ENCODE results near the gene CNN3. TPM values are rescaled to one million over a fixed set of nuclear protein-coding genes. Genes with fewer than 3 reads are reported as not detected.

The CNN3 gene
- total RNA-seq (100 to 1,000 TPM; 239 to 290 TPM), polyA plus RNA-seq (ENCODE audit: insufficient read length in 6 of 6) (100 to 1,000 TPM; 265 to 326 (median 277) TPM)
- long read RNA-seq, donor 1, transcript CNN3-201 (7 exons, 2,165 nt): major isoform, 123 of 172 reads
- long read RNA-seq, donor 1, transcript CNN3-204 (3 exons, 568 nt): minor isoform, 5 of 172 reads
- long read RNA-seq, donor 1, partial matches to known transcripts: 43 of 172 reads
- long read RNA-seq, donor 1, other reads (novel, unspliced or antisense): 0 of 172 reads
- long read RNA-seq, donor 2, transcript CNN3-201 (7 exons, 2,165 nt): major isoform, 105 of 155 reads
- long read RNA-seq, donor 2, partial matches to known transcripts: 48 of 155 reads
- long read RNA-seq, donor 2, other reads (novel, unspliced or antisense): 0 of 155 reads
- long read RNA-seq, donor 3, transcript CNN3-201 (7 exons, 2,165 nt): major isoform, 105 of 106 reads
- long read RNA-seq, donor 3, partial matches to known transcripts: 0 of 106 reads
- long read RNA-seq, donor 3, other reads (novel, unspliced or antisense): 0 of 106 reads
- long read RNA-seq, donor 4, transcript CNN3-201 (7 exons, 2,165 nt): major isoform, 210 of 251 reads
- long read RNA-seq, donor 4, partial matches to known transcripts: 23 of 251 reads
- long read RNA-seq, donor 4, other reads (novel, unspliced or antisense): 18 of 251 reads
- long read RNA-seq, donor 5, transcript CNN3-201 (7 exons, 2,165 nt): major isoform, 101 of 127 reads
- long read RNA-seq, donor 5, partial matches to known transcripts: 22 of 127 reads
- long read RNA-seq, donor 5, other reads (novel, unspliced or antisense): 0 of 127 reads
- long read RNA-seq, donor 6, transcript CNN3-204 (3 exons, 568 nt): minor isoform, 7 of 168 reads
- long read RNA-seq, donor 6, transcript CNN3-201 (7 exons, 2,165 nt): major isoform, 133 of 168 reads
- long read RNA-seq, donor 6, partial matches to known transcripts: 19 of 168 reads
- long read RNA-seq, donor 6, other reads (novel, unspliced or antisense): 6 of 168 reads
- long read RNA-seq, donor 7, transcript CNN3-201 (7 exons, 2,165 nt): major isoform, 62 of 66 reads
- long read RNA-seq, donor 7, partial matches to known transcripts: 0 of 66 reads
- long read RNA-seq, donor 7, other reads (novel, unspliced or antisense): 0 of 66 reads
- long read RNA-seq, donor 8, transcript CNN3-201 (7 exons, 2,165 nt): major isoform, 90 of 109 reads
- long read RNA-seq, donor 8, partial matches to known transcripts: 18 of 109 reads
- long read RNA-seq, donor 8, other reads (novel, unspliced or antisense): 0 of 109 reads
- long read RNA-seq, donor 9, partial matches to known transcripts: 0 of 2 reads
- long read RNA-seq, donor 9, other reads (novel, unspliced or antisense): 0 of 2 reads
- long read RNA-seq, donor 10, transcript CNN3-201 (7 exons, 2,165 nt): major isoform, 138 of 154 reads
- long read RNA-seq, donor 10, partial matches to known transcripts: 12 of 154 reads
- long read RNA-seq, donor 10, other reads (novel, unspliced or antisense): 3 of 154 reads
- long read RNA-seq, donor 11, transcript CNN3-201 (7 exons, 2,165 nt): major isoform, 174 of 237 reads
- long read RNA-seq, donor 11, transcript CNN3-204 (3 exons, 568 nt): minor isoform, 5 of 237 reads
- long read RNA-seq, donor 11, partial matches to known transcripts: 47 of 237 reads
- long read RNA-seq, donor 11, other reads (novel, unspliced or antisense): 6 of 237 reads
- long read RNA-seq, donor 12, transcript CNN3-201 (7 exons, 2,165 nt): major isoform, 60 of 61 reads
- long read RNA-seq, donor 12, partial matches to known transcripts: 0 of 61 reads
- long read RNA-seq, donor 12, other reads (novel, unspliced or antisense): 0 of 61 reads

- peak; percentile 90 to 96 (median 92) for DNase-seq
- Histone ChIP-seq H3K9me3 (no peaks in the 10 kb centered on the region), H3K27ac (peak within 1 kb of the TSS; percentile 96 to 99), H3K36me3 (no peaks in the 10 kb centered on the region), H3K4me3 (peak within 1 kb of the TSS; percentile 70 to 72), H3K4me1 (peaks cover 32 to 36% of the 10 kb centered on the region in 2 donors), H3K27me3 (peaks cover 0 to 60% of the 10 kb centered on the region in 2 donors)
- intact Hi-C loops (cut with DNase I): loop anchor here in 1 of 2 donors (5.0 kb wide), 1 partner anchor 70 kb away; no protein-coding TSS in a partner anchor
- ATAC-seq: peak; percentile 87
- no peak for TF ChIP-seq CTCF (IDR thresholded peaks at IDR 0.05)
These were observed at the start of gene CNN3 for GRCh38 chr1:94926915-94927404. Gene CNN3 (minus strand): TSS chr1:94927110. CDS start chr1:94926894, 216 bp downstream.

GRCh38 chr1:94974824-94975223 is 47.9 kb upstream of the CNN3 start:
- H3K36me3 ChIP-seq: no peaks in the 10 kb centered on the region
- peak; percentile 22 for ATAC-seq
- no peak for DNase-seq
- peaks cover 0 to 9% of the 10 kb centered on the region in 2 donors for H3K4me1 ChIP-seq
- peak overlapping the region in 1 of 2 donors; percentile 60 for H3K27ac ChIP-seq
- H3K27me3 ChIP-seq: no peaks in the 10 kb centered on the region
- no peak overlapping the region for H3K4me3 ChIP-seq
- no peaks in the 10 kb centered on the region for H3K9me3 ChIP-seq
- TF ChIP-seq CTCF (IDR thresholded peaks at IDR 0.05): no peak
- intact Hi-C loops (cut with DNase I): no loop called here

GRCh38 chr1:94974241-94974640 is 47.3 kb upstream of the CNN3 start:
- ATAC-seq: peak; percentile 37

More at GRCh38 chr1:94974241-94974640, 47.3 kb upstream of the CNN3 start:
- no peak for DNase-seq
- Histone ChIP-seq H3K4me1 (peaks cover 0 to 9% of the 10 kb centered on the region in 2 donors), H3K36me3 (no peaks in the 10 kb centered on the region), H3K9me3 (no peaks in the 10 kb centered on the region), H3K27ac (peak overlapping the region in 1 of 2 donors; percentile 60), H3K27me3 (no peaks in the 10 kb centered on the region), H3K4me3 (no peak overlapping the region)
- intact Hi-C loops (cut with DNase I): no loop called here
- TF ChIP-seq CTCF (IDR thresholded peaks at IDR 0.05): no peak

Measured in left lung (tissue), 14 donors.